OCI-LY1 (cell line): ENCODE data around the gene MAPT.
A peak's percentile ranks its signal among the peaks of the same experiment; 100 is the strongest.

Source experiments
- EZH2 ChIP-seq: fragments of 200-600 bp; sonication (generic), shearing (Covaris generic); IDR thresholded peaks from 2 replicates; pipeline ENCODE4 v1.8.0; 2017; ENCODE audit warnings: borderline replicate concordance, mixed run types, mild to moderate bottlenecking, antibody characterized with exemption, low read length, moderate library complexity, mixed read lengths
- TF ChIP-seq, protein P1 (sequence below): fragments of 200-600 bp; sonication (generic), shearing (Covaris generic); IDR thresholded peaks from 2 replicates; pipeline ENCODE4 v1.5.1; 2017; ENCODE audit warnings: mild to moderate bottlenecking, antibody characterized with exemption, low read length, moderate library complexity, mixed read lengths

DNA sequence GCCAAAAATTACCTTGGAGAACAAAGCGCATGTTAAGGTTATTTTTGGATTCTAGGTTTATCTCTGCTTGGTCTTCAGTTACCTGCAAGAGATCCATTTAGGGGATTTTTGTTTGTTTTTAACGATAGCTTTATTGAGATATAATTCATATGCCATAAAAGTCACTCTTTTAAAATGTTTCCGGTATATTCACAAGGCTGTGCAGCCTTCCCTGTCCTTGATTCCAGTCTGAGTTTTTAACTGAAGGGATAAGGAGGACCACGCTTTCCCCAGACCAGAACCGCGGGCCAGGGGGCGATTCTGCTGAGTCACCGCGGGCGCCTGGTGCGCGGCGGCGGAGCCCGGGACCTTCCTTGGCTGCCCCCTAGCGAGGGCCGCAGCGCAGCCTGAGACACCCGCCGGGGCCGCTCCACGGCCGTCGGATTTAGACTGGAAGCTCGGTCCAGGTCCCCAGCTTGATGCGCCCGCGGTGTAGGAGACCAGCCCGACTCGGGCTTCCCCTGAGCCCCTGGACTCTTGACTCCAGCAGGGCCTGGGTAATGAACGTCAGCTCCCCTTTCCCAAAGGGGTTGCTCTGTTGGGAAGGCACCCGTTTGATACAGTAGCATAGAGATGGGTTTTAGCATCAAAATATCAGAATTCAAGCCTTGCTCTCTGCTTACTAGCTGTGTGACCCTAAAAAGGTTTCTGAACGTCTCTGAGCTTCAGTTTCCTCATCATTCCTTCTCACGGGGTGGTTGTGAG, 54.7 kb downstream of the MAPT start:
- TF ChIP-seq, protein P1, sequence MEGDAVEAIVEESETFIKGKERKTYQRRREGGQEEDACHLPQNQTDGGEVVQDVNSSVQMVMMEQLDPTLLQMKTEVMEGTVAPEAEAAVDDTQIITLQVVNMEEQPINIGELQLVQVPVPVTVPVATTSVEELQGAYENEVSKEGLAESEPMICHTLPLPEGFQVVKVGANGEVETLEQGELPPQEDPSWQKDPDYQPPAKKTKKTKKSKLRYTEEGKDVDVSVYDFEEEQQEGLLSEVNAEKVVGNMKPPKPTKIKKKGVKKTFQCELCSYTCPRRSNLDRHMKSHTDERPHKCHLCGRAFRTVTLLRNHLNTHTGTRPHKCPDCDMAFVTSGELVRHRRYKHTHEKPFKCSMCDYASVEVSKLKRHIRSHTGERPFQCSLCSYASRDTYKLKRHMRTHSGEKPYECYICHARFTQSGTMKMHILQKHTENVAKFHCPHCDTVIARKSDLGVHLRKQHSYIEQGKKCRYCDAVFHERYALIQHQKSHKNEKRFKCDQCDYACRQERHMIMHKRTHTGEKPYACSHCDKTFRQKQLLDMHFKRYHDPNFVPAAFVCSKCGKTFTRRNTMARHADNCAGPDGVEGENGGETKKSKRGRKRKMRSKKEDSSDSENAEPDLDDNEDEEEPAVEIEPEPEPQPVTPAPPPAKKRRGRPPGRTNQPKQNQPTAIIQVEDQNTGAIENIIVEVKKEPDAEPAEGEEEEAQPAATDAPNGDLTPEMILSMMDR: peak; percentile 76
- TF ChIP-seq EZH2: no peak
